ENCODE data around the gene CBX7.

GRCh38 chr22:39114112-39114511 is 38.4 kb downstream of the CBX7 start:
- TF ChIP-seq CTCF (IDR thresholded peaks at IDR 0.05) = no peak
- no peak for TF ChIP-seq POLR2A (IDR thresholded peaks at IDR 0.05)
- TF ChIP-seq POLR2AphosphoS5 (IDR thresholded peaks at IDR 0.05) = no peak
- no peak for TF ChIP-seq EP300 (IDR thresholded peaks at IDR 0.05)

Measured in suprapubic skin (tissue), 4 donors.